ENCODE results near the gene STOX2.

Gene STOX2

GRCh38 chr4:184012937-184013336 lies 107.8 kb downstream of the STOX2 start:
- no peak for TF ChIP-seq CREB1 (IDR thresholded peaks at IDR 0.05; ENCODE audit: low read depth)
- no peak for TF ChIP-seq YY1 (IDR thresholded peaks at IDR 0.05; ENCODE audit: low read depth)
- no peak for TF ChIP-seq CEBPB (IDR thresholded peaks at IDR 0.05)
- TF ChIP-seq EGR1 (IDR thresholded peaks at IDR 0.05) = no peak
- TF ChIP-seq, protein P1, sequence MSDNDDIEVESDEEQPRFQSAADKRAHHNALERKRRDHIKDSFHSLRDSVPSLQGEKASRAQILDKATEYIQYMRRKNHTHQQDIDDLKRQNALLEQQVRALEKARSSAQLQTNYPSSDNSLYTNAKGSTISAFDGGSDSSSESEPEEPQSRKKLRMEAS (IDR thresholded peaks at IDR 0.05) = no peak
- no peak for TF ChIP-seq NFIC (IDR thresholded peaks at IDR 0.05)
- TF ChIP-seq TCF12 (IDR thresholded peaks at IDR 0.05; ENCODE audit: low read depth) = no peak
- no peak for TF ChIP-seq TEAD4 (IDR thresholded peaks at IDR 0.05)
- TF ChIP-seq, protein P2, sequence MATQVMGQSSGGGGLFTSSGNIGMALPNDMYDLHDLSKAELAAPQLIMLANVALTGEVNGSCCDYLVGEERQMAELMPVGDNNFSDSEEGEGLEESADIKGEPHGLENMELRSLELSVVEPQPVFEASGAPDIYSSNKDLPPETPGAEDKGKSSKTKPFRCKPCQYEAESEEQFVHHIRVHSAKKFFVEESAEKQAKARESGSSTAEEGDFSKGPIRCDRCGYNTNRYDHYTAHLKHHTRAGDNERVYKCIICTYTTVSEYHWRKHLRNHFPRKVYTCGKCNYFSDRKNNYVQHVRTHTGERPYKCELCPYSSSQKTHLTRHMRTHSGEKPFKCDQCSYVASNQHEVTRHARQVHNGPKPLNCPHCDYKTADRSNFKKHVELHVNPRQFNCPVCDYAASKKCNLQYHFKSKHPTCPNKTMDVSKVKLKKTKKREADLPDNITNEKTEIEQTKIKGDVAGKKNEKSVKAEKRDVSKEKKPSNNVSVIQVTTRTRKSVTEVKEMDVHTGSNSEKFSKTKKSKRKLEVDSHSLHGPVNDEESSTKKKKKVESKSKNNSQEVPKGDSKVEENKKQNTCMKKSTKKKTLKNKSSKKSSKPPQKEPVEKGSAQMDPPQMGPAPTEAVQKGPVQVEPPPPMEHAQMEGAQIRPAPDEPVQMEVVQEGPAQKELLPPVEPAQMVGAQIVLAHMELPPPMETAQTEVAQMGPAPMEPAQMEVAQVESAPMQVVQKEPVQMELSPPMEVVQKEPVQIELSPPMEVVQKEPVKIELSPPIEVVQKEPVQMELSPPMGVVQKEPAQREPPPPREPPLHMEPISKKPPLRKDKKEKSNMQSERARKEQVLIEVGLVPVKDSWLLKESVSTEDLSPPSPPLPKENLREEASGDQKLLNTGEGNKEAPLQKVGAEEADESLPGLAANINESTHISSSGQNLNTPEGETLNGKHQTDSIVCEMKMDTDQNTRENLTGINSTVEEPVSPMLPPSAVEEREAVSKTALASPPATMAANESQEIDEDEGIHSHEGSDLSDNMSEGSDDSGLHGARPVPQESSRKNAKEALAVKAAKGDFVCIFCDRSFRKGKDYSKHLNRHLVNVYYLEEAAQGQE (IDR thresholded peaks at IDR 0.05; ENCODE audit: low read depth) = no peak
- no peak for TF ChIP-seq RAD21 (IDR thresholded peaks at IDR 0.05; ENCODE audit: low read depth)
- TF ChIP-seq, protein P3, sequence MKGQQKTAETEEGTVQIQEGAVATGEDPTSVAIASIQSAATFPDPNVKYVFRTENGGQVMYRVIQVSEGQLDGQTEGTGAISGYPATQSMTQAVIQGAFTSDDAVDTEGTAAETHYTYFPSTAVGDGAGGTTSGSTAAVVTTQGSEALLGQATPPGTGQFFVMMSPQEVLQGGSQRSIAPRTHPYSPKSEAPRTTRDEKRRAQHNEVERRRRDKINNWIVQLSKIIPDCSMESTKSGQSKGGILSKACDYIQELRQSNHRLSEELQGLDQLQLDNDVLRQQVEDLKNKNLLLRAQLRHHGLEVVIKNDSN (IDR thresholded peaks at IDR 0.05) = no peak
- TF ChIP-seq EP300 (IDR thresholded peaks at IDR 0.05; ENCODE audit: borderline replicate concordance) = no peak
- TF ChIP-seq ZBTB7A (IDR thresholded peaks at IDR 0.05; ENCODE audit: low read depth) = no peak
- no peak for TF ChIP-seq FOXM1 (IDR thresholded peaks at IDR 0.05; ENCODE audit: borderline replicate concordance, low read depth)
- no peak for TF ChIP-seq TAF1 (IDR thresholded peaks at IDR 0.05; ENCODE audit: low read depth)

DNA sequence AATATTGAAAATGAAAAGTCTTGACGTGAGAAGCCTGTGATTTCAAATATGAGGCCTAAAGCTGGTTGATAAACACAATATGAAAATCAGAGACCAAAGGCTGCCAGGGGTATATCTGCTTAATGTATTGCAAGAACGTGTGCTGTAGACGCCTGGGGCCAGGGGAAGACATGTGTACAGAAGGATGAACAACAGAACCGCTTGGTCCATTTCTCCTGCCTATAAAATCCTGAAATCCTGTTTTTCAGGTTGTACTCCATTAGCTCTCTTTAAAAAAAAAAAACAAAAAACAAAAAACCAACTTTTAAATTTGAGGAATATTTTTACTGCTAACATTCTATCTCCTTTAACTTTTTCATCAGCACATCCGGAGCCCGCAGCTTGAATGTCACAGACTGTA lies 109.2 kb downstream of the STOX2 start:
- TF ChIP-seq CREB1 (IDR thresholded peaks at IDR 0.05; ENCODE audit: low read depth) = no peak
- TF ChIP-seq TEAD4 (IDR thresholded peaks at IDR 0.05) = no peak
- no peak for TF ChIP-seq NFIC (IDR thresholded peaks at IDR 0.05)
- TF ChIP-seq, protein P3 (IDR thresholded peaks at IDR 0.05) = no peak
- TF ChIP-seq, protein P1 (IDR thresholded peaks at IDR 0.05) = no peak
- TF ChIP-seq RAD21 (IDR thresholded peaks at IDR 0.05; ENCODE audit: low read depth) = no peak

DNA sequence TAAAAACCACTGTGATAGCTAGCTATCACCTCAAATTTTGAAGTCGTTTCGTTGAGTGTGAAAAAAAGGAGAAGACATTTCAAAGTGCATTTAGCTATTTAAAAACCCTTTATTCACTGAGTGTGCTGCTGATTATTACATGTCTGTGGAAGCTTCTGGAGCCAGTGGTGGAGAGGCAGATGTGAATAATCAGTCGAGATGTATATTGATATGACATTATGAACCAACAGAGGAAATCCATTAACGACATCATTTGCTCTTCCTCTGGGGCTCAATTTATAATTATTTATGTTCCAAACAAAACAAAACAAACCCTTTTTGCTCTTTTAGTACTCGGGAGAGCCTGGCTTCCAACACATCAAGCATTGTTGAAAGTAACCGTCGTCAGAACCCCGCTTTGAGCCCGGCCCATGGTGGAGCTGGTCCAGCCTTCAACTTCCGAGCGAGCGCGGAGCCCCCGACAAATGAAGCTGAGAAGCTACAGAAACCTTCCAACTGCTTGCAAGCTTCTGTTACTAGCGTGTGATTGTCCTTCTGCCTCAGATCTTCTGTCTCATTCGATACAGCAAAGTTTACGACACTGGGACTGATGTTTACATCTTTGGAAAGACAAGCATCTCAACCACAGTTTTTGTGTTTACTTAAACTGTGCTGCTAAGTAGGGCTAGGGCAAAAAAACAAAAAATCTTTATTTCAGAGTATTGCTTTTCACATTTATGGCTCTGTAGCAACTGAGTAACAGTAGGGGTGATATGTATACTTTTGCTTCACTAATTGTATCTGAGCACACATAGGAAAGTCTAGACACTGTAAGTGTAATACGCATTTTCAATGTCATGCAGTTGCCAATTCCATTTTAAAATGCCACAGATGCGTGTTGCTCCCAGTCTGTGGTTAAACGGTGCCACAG lies 111.9 kb downstream of the STOX2 start:
- no peak for TF ChIP-seq NFIC (IDR thresholded peaks at IDR 0.05)
- no peak for TF ChIP-seq EP300 (IDR thresholded peaks at IDR 0.05; ENCODE audit: borderline replicate concordance)
- no peak for TF ChIP-seq RAD21 (IDR thresholded peaks at IDR 0.05; ENCODE audit: low read depth)
- TF ChIP-seq TEAD4 (IDR thresholded peaks at IDR 0.05) = no peak
- no peak for TF ChIP-seq CEBPB (IDR thresholded peaks at IDR 0.05)
- no peak for TF ChIP-seq YY1 (IDR thresholded peaks at IDR 0.05; ENCODE audit: low read depth)
- TF ChIP-seq, protein P3 (IDR thresholded peaks at IDR 0.05) = no peak
- TF ChIP-seq FOXM1 (IDR thresholded peaks at IDR 0.05; ENCODE audit: borderline replicate concordance, low read depth) = no peak
- TF ChIP-seq TCF12 (IDR thresholded peaks at IDR 0.05; ENCODE audit: low read depth) = no peak
- TF ChIP-seq CREB1 (IDR thresholded peaks at IDR 0.05; ENCODE audit: low read depth) = no peak
- TF ChIP-seq TAF1 (IDR thresholded peaks at IDR 0.05; ENCODE audit: low read depth) = no peak

- TF ChIP-seq, protein P1 (IDR thresholded peaks at IDR 0.05) = no peak
- TF ChIP-seq TCF12 (IDR thresholded peaks at IDR 0.05; ENCODE audit: low read depth) = no peak
- no peak for TF ChIP-seq ZBTB7A (IDR thresholded peaks at IDR 0.05; ENCODE audit: low read depth)
- TF ChIP-seq, protein P2 (IDR thresholded peaks at IDR 0.05; ENCODE audit: low read depth) = no peak
- TF ChIP-seq EP300 (IDR thresholded peaks at IDR 0.05; ENCODE audit: borderline replicate concordance) = no peak
- TF ChIP-seq YY1 (IDR thresholded peaks at IDR 0.05; ENCODE audit: low read depth) = no peak
- no peak for TF ChIP-seq RAD21 (IDR thresholded peaks at IDR 0.05; ENCODE audit: low read depth)
- TF ChIP-seq FOXM1 (IDR thresholded peaks at IDR 0.05; ENCODE audit: borderline replicate concordance, low read depth) = no peak
- TF ChIP-seq TEAD4 (IDR thresholded peaks at IDR 0.05) = no peak
- TF ChIP-seq CREB1 (IDR thresholded peaks at IDR 0.05; ENCODE audit: low read depth) = no peak
- TF ChIP-seq NFIC (IDR thresholded peaks at IDR 0.05) = no peak
- TF ChIP-seq CEBPB (IDR thresholded peaks at IDR 0.05) = no peak
- no peak for TF ChIP-seq TAF1 (IDR thresholded peaks at IDR 0.05; ENCODE audit: low read depth)
- TF ChIP-seq, protein P3 (IDR thresholded peaks at IDR 0.05) = no peak
- TF ChIP-seq EGR1 (IDR thresholded peaks at IDR 0.05) = no peak
These were observed 114.0 kb downstream of the STOX2 start for GRCh38 chr4:184019076-184019475.

All from Ishikawa (cell line).